SH-SY5Y (cell line): ENCODE measurements around the gene HIBCH.

Experiments used
- GATA2 ChIP-seq: IDR thresholded peaks from 2 replicates; pipeline ENCODE4 v1.6.1; 2011; ENCODE audit warnings: mild to moderate bottlenecking, low read depth, low read length
- GATA3 ChIP-seq: IDR thresholded peaks from 2 replicates; pipeline ENCODE4 v1.6.1; 2011; ENCODE audit warnings: low read depth, mild to moderate bottlenecking, low read length, moderate library complexity

DNA sequence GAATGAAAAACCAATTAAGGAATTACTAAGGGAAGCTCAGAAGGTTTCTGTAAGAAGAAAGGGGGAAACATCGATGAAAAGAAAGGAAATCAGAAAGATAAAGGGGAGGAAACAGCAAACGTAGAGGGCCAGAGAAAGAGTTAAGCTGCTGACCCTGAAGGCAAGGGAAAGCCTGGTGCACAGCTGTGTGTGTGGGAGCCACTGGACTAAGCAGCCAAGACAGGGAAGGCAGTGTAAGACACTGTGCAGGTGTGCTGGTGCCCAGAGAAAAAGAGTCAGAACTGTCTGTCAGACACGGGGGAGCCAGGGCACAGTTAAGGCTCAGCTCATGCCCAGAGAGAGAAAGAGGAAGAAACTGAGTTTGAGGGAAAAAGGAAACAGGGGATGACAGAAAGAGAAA lies 104.0 kb downstream of the HIBCH start:
- TF ChIP-seq GATA3, result no peak
- no peak for TF ChIP-seq GATA2
